Measurements from ENCODE around the gene GABBR2. TPM values are rescaled to one million over a fixed set of nuclear protein-coding genes. Genes with fewer than 3 reads are reported as not detected.

Gene GABBR2
- polyA plus RNA-seq, 3 donors, result 3.6 to 6.0 (median 3.8) TPM

DNA sequence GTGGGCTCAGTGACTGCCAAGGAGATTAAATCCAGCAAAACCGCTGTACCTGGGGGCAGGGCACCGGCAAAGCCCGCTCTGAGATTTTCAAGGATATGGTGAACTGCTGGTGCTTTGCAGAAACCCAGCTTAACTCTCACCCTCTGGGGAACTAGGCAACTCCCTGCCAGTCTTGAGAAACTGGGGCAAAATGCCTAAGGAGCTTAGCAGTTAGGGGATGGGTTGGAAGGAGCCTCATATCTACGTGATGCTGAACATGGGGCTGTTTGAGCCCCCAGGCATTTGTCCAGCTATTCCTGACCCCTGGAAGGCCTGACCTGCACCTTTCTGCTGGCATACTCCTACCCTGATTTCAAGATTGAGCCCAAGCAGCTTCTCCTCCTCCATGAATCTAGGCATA is 344.6 kb downstream of the GABBR2 start:
- no peak for DNase-seq (ENCODE audit: low read depth in 3 of 3, low spot score in 2 of 3)

DNA sequence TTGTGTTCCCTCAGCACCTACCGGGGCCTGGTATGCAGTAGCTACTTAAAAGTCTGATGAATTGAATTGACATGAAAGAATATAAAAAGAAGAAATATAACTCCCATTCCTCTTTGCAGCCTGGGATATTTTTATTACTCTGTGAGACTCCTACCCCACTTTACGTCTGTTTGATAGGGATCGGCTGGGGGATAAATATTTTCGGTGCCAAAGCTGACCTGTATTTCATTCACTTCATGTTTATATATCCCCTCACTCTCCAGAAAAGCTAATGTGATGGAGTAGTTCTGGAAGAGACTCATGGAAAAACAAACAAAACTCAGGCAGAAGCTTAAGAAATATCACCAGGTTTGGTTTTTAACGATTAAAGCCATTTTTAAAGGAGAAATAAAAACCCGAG is 345.1 kb downstream of the GABBR2 start:
- peak; percentile 47 to 62 (median 49) for DNase-seq (ENCODE audit: low read depth in 3 of 3, low spot score in 2 of 3)

GRCh38 chr9:98362624-98363252 is 346.0 kb downstream of the GABBR2 start:
- no peak for DNase-seq (ENCODE audit: low read depth in 3 of 3, low spot score in 2 of 3)

- DNase-seq (ENCODE audit: low read depth in 3 of 3, low spot score in 2 of 3), result no peak
Measured at GRCh38 chr9:98361645-98362044, 347.1 kb downstream of the GABBR2 start.

- no peak for DNase-seq (ENCODE audit: low read depth in 3 of 3, low spot score in 2 of 3)
Measured at GRCh38 chr9:98360176-98360708, 348.5 kb downstream of the GABBR2 start.

- no peak for DNase-seq (ENCODE audit: low read depth in 3 of 3, low spot score in 2 of 3)
Measured at GRCh38 chr9:98359569-98359968, 349.2 kb downstream of the GABBR2 start.

GRCh38 chr9:98357921-98358535 is 350.7 kb downstream of the GABBR2 start:
- DNase-seq (ENCODE audit: low read depth in 3 of 3, low spot score in 2 of 3), result no peak

- DNase-seq (ENCODE audit: low read depth in 3 of 3, low spot score in 2 of 3), result no peak
Measured at GRCh38 chr9:98356953-98357690, 351.6 kb downstream of the GABBR2 start.

- DNase-seq (ENCODE audit: low read depth in 3 of 3, low spot score in 2 of 3), result no peak
Measured at GRCh38 chr9:98356326-98356725, 352.4 kb downstream of the GABBR2 start.

DNA sequence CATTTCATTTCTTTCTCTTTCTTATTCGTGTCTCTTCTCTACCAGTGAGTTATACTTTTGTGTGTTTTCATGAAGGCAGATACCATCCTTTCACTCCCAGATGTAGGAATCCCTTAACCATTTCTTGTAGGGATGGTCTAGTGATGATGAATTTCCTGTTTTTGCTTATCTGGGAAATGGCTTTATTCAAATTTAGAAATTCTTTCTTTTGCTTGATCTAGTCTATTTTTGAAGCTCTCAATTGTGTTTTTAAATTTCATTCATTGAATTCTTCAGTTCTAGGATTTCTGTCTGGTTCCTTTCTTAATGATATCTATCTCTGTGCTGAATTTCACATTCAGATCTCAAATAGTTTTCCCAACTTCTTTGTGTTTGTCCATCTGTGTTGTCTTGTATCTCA is 357.4 kb downstream of the GABBR2 start:
- no peak for DNase-seq (ENCODE audit: low read depth in 3 of 3, low spot score in 2 of 3)

DNA sequence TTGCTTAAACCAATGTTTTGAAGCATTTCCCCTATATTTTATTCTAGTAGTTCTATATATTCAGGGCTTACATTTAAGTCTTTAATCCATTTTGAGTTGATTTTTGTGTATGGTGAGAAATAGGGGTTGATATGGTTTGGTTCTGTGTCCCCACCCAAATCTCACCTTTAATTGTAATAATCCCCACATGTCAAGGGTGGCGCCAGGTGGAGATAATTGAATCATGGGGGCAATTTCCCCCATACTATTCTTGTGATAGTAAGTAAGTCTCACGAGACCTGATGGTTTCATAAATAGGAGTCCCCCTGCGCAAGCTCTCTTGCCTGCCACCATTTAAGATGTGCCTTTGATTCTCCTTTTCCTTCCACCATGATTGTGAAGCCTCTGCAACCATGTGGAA is 361.1 kb downstream of the GABBR2 start:
- no peak for DNase-seq (ENCODE audit: low read depth in 3 of 3, low spot score in 2 of 3)

GRCh38 chr9:98345011-98345410 is 363.7 kb downstream of the GABBR2 start:
- no peak for DNase-seq (ENCODE audit: low read depth in 3 of 3, low spot score in 2 of 3)

GRCh38 chr9:98344581-98344980 is 364.2 kb downstream of the GABBR2 start:
- DNase-seq (ENCODE audit: low read depth in 3 of 3, low spot score in 2 of 3), result no peak

- no peak for DNase-seq (ENCODE audit: low read depth in 3 of 3, low spot score in 2 of 3)
Measured at GRCh38 chr9:98342820-98343210, 365.9 kb downstream of the GABBR2 start.

- no peak for DNase-seq (ENCODE audit: low read depth in 3 of 3, low spot score in 2 of 3)
Measured at GRCh38 chr9:98342098-98342819, 366.5 kb downstream of the GABBR2 start.

DNA sequence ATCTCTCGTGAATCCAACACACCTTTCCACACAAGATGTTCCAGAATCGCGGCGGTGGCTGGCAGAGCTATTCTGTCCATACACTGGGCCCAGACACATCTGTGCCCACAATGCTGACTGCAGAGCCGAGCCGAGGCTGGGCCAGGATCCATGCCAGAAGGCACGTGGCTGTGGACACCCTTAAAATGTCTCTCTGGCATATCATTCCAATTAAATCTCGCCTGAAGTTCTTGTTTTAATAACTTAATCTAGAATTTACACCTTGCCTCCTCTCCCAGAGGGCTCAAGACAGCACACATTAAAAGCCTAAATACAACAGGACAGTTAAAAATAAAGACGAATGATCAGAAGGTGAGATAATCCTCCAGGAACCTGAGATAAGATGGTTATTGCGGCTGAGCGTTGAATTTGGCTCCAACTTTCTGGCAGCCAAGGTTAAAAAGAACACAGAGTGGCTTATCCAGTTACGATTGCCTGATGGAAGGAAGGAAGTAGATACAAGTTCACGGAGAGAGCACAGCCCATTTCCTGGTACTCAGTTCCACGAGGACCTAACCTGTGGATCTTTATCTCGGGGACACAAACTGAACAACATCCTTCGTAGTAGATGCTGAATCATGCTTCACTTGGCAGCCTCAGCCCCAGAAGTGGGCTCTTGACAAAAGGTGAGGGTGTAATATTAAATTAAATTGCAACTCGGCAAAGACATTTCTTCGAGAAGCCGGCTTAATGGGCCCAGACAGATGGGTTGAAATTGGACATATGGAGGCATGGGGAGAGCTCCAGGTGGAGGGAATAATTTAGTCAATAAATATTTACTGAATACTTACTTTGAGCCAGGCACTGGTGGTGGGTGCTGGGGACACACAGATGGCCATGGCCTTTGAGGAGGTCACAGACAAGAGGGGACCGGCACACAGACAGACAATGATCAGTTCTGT is 367.3 kb downstream of the GABBR2 start:
- no peak for DNase-seq (ENCODE audit: low read depth in 3 of 3, low spot score in 2 of 3)

DNA sequence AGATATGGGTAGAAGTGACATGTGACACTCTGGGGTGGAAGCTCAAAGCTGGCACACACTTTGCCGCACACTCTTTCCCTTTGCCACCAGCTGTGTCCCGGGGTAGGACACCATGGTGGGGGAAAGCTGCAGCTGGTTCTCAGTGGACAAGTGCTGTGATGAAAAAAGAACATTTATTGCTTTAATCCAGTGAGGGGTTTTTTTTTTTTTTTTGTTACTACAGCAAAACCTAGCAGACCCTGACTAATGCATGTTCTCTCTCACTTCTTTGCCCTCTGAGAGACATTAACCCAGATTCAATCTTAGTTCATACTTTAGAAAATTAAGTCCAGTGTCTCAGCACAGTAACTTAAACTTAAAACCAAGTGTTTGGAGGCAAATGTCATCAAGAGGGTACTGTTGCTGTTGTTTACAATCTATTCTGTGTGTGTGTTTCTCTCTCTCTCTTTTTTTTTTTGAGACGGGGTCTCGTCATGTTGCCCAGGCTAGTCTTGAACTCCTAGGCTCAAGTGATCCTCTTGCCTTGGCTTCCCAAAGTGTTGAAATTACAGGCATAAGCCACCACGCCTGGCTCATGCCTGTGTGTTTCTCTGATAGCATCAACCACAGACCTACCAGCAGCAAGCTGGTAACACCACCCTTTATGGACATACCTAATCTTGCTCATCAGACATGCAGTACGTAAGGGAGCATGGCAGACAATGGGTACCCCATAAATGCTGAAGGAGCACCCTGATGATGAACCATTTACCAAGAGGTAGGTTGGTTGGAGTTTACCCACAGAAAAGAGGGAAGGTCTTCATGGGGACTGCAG is 368.5 kb downstream of the GABBR2 start:
- DNase-seq (ENCODE audit: low read depth in 3 of 3, low spot score in 2 of 3), result no peak

DNA sequence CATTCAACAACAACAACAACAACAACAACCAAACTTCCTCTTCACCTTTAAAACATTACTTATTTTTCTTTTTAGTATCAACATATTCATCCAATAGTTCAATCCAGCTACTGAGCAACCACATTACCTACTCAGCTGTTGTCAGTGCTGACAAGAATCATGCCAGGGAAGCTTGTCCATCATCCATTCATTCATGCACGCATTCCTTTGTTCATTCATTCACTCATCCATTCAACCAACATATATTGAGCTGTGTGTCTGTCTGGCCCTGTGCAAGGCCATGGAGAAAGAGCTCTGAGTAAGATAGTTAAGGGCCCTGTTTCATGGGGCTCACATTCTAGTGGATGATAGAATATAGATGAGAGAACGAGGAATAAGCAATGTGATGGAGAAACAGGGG is 373.1 kb downstream of the GABBR2 start:
- no peak for DNase-seq (ENCODE audit: low read depth in 3 of 3, low spot score in 2 of 3)

GRCh38 chr9:98334796-98335195 is 373.9 kb downstream of the GABBR2 start:
- no peak for DNase-seq (ENCODE audit: low read depth in 3 of 3, low spot score in 2 of 3)
